Right atrium auricular region (tissue), 2 donors: ENCODE results near the gene KIRREL1. TPM values are rescaled to one million over a fixed set of nuclear protein-coding genes. Genes with fewer than 3 reads are reported as not detected.
A peak's percentile ranks its signal among the peaks of the same experiment; 100 is the strongest.

Experiments
- DNase-seq: peaks from one replicate; pipeline ENCODE4 v3.0.0-alpha.2; 2019; ENCODE audit warnings: low spot score
- H3K27ac ChIP-seq, 2 donors: fragments of 200-600 bp; sonication (generic); 1 replicate in 1 of 2; 2 replicates in 1 of 2; pipeline ENCODE4 v1.5.1; 2016 to 2019
- H3K27me3 ChIP-seq, 2 donors: fragments of 200-600 bp; sonication (generic); one replicate each; pipeline versions ENCODE4 v1.5.1 to v1.6.0; 2017 to 2019
- H3K36me3 ChIP-seq: fragments of 200-600 bp; sonication (generic); one replicate; pipeline ENCODE4 v1.5.1; 2016
- H3K4me1 ChIP-seq, 2 donors: fragments of 200-600 bp; sonication (generic); one replicate each; pipeline versions ENCODE4 v1.5.1 to v1.6.0; 2017 to 2019
- H3K4me3 ChIP-seq, 2 donors: fragments of 200-600 bp; sonication (generic); 1 replicate in 1 of 2; 2 replicates in 1 of 2; pipeline ENCODE4 v1.5.1; 2017 to 2019; ENCODE audit warnings: mild to moderate bottlenecking in 1 of 2, moderate library complexity in 1 of 2
- H3K9me3 ChIP-seq, 2 donors: fragments of 200-600 bp; sonication (generic); one replicate each; pipeline ENCODE4 v1.5.1; 2019
- total RNA-seq, 2 donors: library from RNA; depleted of rRNA; stranded (reverse); fragments of >200 nt; gene quantifications; one replicate each; pipeline ENCODE4 v1.1.0, GENCODE V29; 2016
- TF ChIP-seq, protein P1 (sequence below), 2 donors: fragments of 200-600 bp; sonication (generic); IDR thresholded peaks; one replicate each; pipeline ENCODE4 v1.5.1; 2019; ENCODE audit warnings: antibody characterized with exemption in 2 of 2

The KIRREL1 gene
- total RNA-seq, 2 donors from 2014 or later: 12.3 to 21.9 TPM

DNA sequence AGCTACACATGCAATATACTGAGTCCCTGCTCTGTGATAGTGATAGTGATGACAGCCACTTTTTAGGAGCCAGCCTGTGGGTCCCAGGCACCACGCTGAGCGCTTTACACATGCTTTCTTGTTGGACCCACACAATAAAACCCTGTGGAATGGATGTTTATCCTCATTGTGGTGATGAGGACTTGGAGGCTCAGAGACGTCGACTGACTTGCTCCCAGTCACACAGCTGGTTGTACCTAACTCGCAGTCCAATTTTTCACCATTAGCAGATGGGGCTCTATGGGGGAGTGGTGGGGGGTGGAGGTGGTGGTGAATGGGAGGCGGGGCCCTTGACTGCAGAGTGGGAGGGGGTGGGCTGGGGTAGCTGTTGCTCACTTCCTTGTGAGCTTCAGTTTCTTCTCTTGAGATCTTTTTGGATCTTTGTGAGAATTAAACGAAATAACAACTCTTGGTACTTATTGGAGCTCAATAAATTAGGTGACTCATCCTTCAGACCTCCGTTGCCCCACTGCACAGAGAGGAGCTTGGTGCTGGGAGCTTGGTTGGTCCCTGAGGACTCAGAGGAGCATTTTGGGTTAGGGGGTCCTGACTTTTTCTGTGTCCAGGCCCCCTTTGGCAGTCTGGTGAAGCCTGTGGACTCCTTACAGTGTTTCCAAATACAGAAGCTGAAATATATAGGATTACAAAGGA is 125.4 kb downstream of the KIRREL1 start:
- Histone ChIP-seq H3K4me3 (no peak overlapping the region), H3K4me1 (peaks cover 0 to 9% of the 10 kb centered on the region in 2 donors), H3K27me3 (no peaks in the 10 kb centered on the region), H3K9me3 (no peaks in the 10 kb centered on the region), H3K27ac (no peak overlapping the region), H3K36me3 (no peaks in the 10 kb centered on the region)
- no peak for DNase-seq
- TF ChIP-seq, protein P1, sequence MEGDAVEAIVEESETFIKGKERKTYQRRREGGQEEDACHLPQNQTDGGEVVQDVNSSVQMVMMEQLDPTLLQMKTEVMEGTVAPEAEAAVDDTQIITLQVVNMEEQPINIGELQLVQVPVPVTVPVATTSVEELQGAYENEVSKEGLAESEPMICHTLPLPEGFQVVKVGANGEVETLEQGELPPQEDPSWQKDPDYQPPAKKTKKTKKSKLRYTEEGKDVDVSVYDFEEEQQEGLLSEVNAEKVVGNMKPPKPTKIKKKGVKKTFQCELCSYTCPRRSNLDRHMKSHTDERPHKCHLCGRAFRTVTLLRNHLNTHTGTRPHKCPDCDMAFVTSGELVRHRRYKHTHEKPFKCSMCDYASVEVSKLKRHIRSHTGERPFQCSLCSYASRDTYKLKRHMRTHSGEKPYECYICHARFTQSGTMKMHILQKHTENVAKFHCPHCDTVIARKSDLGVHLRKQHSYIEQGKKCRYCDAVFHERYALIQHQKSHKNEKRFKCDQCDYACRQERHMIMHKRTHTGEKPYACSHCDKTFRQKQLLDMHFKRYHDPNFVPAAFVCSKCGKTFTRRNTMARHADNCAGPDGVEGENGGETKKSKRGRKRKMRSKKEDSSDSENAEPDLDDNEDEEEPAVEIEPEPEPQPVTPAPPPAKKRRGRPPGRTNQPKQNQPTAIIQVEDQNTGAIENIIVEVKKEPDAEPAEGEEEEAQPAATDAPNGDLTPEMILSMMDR (IDR thresholded peaks at IDR 0.05): no peak

DNA sequence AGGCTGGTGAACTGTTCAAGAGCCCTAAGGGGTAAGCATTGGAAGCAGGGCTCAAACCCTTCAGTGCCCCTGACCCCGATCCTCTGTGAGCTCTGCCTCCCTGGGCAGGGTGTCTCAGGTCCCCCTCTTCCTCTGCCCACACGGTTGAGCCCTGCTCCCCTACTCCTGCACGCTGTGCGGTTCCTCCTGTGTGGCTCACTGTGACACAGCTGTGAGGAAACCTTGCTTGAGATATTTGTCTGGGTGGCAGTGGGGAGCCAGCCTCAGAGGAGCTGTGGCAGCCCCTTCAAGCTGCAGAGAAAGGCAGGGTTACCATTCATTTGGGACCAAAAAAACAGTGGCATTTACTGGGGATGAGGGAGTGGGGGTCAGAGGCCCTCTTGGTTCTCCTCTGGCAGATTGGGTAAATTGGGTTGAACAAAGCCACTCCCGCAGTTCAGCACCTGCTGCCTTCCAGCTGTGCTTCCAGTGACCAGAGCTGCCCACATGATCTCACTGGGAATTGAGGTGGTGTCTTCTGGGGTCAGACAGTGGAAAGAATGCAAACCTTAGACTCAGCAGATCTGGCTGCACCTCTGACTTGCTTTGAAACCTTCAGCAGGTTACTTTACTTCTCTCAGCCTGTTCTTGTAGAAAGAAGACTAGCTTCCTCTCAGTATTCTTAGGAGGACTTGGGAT is 126.7 kb downstream of the KIRREL1 start:
- no peaks in the 10 kb centered on the region for H3K9me3 ChIP-seq
- no peak overlapping the region for H3K27ac ChIP-seq
- no peak for DNase-seq
- no peak overlapping the region for H3K4me3 ChIP-seq
- TF ChIP-seq, protein P1 (IDR thresholded peaks at IDR 0.05): no peak
- no peaks in the 10 kb centered on the region for H3K36me3 ChIP-seq
- no peaks in the 10 kb centered on the region for H3K27me3 ChIP-seq
- H3K4me1 ChIP-seq: peaks cover 0 to 8% of the 10 kb centered on the region in 2 donors

DNA sequence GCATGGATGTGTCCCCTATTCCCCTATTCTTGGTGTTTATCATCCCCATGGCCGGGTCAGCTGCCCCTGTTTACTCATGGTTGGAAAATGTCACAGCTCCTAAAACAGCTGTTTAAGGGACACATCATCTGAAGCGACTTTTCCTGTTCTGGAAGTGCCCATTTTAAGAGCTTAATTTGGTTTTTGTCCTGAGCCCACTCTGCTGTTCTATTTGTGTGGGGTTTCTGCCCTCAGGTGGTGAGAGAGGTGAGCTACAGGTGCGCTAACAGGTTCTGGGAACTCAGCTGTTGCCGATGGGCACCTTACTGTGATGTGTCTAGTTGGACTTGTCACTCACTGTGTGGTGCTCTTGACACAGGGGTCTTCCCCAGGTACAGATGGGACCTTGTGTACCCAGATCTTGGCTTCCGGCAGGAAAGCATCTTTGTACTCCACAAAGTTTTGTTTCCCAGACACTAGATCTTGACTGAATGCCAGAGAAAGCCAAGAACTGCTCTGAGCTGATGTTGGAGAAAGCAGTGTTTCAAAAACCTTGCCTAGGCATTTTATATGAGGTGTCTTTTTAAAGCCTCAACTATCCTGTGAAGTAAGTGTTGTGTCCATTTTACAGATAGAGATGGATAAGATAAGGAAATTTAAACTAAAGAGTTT is 128.3 kb downstream of the KIRREL1 start:
- peaks cover 0 to 8% of the 10 kb centered on the region in 2 donors for H3K4me1 ChIP-seq
- H3K4me3 ChIP-seq: no peak overlapping the region
- H3K36me3 ChIP-seq: no peaks in the 10 kb centered on the region
- no peak overlapping the region for H3K27ac ChIP-seq
- no peaks in the 10 kb centered on the region for H3K27me3 ChIP-seq
- H3K9me3 ChIP-seq: no peaks in the 10 kb centered on the region
- TF ChIP-seq, protein P1 (IDR thresholded peaks at IDR 0.05): peak in 1 of 2 donors; percentile 45
- DNase-seq: no peak

DNA sequence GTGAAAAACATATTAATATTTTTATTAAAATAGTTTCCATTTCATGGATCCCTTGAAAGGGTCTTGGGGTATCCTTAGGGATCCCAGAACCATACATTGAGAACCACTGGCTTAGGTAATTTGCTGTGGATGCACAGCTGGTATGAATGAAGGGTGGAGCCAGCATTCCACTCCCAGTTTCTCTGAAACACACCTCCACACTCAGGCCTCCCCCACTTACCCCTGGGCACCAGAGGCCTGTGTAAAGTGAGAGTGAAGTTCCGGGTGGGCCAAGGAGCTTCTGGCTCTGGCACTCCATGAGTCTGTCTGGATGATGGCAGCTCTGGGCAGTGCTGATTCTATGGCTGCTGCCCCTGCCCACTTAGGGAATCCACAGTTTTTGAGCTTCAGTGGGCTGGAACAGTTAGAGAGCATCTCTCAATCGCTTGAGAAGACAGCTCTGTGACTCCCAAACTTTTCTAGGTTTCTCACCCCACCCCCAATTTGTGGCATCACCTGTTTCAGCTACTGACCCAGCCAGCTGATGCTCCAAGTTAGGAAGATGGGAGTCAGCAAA is 129.5 kb downstream of the KIRREL1 start:
- Histone ChIP-seq H3K27me3 (no peaks in the 10 kb centered on the region), H3K36me3 (no peaks in the 10 kb centered on the region), H3K27ac (no peak overlapping the region), H3K4me3 (no peak overlapping the region), H3K9me3 (no peaks in the 10 kb centered on the region), H3K4me1 (peaks cover 0 to 4% of the 10 kb centered on the region in 2 donors)
- no peak for DNase-seq
- TF ChIP-seq, protein P1 (IDR thresholded peaks at IDR 0.05): no peak

DNA sequence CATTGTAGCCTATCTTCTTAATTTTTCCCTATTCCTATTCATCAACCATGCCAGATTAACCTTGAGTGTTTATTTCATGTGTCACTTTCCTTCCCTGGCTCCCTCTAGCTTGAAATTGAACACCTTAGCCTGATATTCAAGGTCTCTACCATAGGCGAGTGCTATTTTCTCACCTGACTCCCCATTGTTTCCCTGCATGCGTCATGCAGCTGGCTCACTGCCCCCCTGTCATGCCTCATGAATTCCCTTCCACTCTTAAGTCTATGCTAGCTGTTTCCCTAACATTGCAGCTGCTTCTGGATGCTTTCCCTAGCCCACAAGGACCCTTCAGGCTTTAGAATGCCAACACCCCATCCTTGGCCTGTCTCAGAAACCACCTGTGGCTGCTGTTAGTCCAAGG is 130.6 kb downstream of the KIRREL1 start:
- no peak overlapping the region for H3K4me3 ChIP-seq
- TF ChIP-seq, protein P1 (IDR thresholded peaks at IDR 0.05): no peak
- no peak for DNase-seq
- H3K9me3 ChIP-seq: no peaks in the 10 kb centered on the region
- no peak overlapping the region for H3K27ac ChIP-seq
- H3K4me1 ChIP-seq: no peaks in the 10 kb centered on the region
- H3K27me3 ChIP-seq: no peaks in the 10 kb centered on the region
- no peaks in the 10 kb centered on the region for H3K36me3 ChIP-seq
